ENCODE measurements around the gene STRIP1. TPM values are rescaled to one million over a fixed set of nuclear protein-coding genes. Genes with fewer than 3 reads are reported as not detected.

The STRIP1 gene
- total RNA-seq, 2 experiments from 2014 or later, result 33.4 to 35.9 TPM

DNA sequence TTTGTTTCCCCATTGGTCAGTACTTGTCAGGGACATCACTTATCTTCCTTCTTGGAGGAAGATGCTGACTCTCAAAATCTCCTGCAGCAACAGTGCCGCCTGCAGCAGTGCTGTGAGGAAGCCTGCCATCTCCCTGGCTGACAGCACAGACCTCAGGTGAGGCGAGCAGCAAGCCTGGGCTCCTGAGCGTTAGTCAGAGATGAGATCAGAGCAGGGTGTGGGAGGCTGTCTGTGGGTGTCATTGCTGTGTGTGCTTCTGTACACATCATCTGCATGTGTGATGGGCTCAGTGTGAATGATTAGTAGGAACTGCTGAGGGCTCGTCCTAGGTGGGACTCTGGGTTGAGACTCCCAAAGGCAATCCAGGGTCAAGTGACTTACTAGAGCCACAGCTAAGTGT lies 6.1 kb downstream of the STRIP1 start:
- POLR2A ChIA-PET, result no interaction called here
- CTCF ChIA-PET, result interaction anchor here (1.8 to 2.5 kb wide), 3 partner anchors 11 to 19 kb away, joined by 5 to 9 read pairs (median 9); no protein-coding TSS in a partner anchor
- Mint-ChIP-seq H3K27me3 (no peaks in the 10 kb centered on the region), H3K27ac (no peak overlapping the region), H3K9me3 (no peaks in the 10 kb centered on the region), H3K4me3 (no peak overlapping the region), H3K36me3 (ENCODE audit: low read depth) (peaks cover 44% of the 10 kb centered on the region), H3K4me1 (peaks cover 15% of the 10 kb centered on the region)
- no peak for DNase-seq

DNA sequence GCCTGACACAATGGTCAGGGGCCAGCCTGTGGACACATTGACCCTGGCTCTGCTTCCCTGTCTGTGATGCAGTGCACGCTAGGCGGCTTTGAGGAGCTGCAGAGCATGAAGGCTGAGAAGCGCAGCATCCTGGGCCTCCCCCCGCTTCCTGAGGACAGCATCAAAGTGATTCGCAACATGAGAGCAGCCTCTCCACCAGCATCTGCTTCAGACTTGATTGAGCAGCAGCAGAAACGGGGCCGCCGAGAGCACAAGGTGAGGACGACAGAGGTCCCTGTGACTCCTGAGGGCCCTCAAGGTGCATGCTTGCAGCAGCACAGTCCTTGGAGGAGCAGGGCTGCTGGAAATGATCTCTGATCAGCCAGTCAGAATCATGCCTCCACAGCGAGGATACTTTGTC lies 8.6 kb downstream of the STRIP1 start:
- Mint-ChIP-seq H3K27me3 (no peaks in the 10 kb centered on the region), H3K4me3 (no peak overlapping the region), H3K4me1 (no peaks in the 10 kb centered on the region), H3K36me3 (ENCODE audit: low read depth) (peaks cover 54% of the 10 kb centered on the region), H3K9me3 (no peaks in the 10 kb centered on the region), H3K27ac (no peak overlapping the region)
- DNase-seq, result no peak
- ChIA-PET CTCF (no interaction called here), POLR2A (no interaction called here)

- Mint-ChIP-seq H3K4me1 (no peaks in the 10 kb centered on the region), H3K27ac (no peak overlapping the region), H3K9me3 (no peaks in the 10 kb centered on the region), H3K4me3 (no peak overlapping the region), H3K36me3 (ENCODE audit: low read depth) (peaks cover 45% of the 10 kb centered on the region), H3K27me3 (no peaks in the 10 kb centered on the region)
- DNase-seq, result no peak
- ChIA-PET POLR2A (no interaction called here), CTCF (interaction anchor here (3.9 kb wide), 1 partner anchor 11 kb away, joined by 20 read pairs; no protein-coding TSS in a partner anchor)
Observed at GRCh38 chr1:110047463-110047862, 13.0 kb downstream of the STRIP1 start.

GRCh38 chr1:110048240-110048639 lies 13.8 kb downstream of the STRIP1 start:
- Mint-ChIP-seq H3K4me1 (no peaks in the 10 kb centered on the region), H3K36me3 (ENCODE audit: low read depth) (peaks cover 44% of the 10 kb centered on the region), H3K27ac (no peak overlapping the region), H3K4me3 (no peak overlapping the region), H3K9me3 (no peaks in the 10 kb centered on the region), H3K27me3 (no peaks in the 10 kb centered on the region)
- DNase-seq, result no peak
- POLR2A ChIA-PET, result no interaction called here
- CTCF ChIA-PET, result interaction anchor here (3.9 kb wide), 1 partner anchor 11 kb away, joined by 20 read pairs; no protein-coding TSS in a partner anchor

DNA sequence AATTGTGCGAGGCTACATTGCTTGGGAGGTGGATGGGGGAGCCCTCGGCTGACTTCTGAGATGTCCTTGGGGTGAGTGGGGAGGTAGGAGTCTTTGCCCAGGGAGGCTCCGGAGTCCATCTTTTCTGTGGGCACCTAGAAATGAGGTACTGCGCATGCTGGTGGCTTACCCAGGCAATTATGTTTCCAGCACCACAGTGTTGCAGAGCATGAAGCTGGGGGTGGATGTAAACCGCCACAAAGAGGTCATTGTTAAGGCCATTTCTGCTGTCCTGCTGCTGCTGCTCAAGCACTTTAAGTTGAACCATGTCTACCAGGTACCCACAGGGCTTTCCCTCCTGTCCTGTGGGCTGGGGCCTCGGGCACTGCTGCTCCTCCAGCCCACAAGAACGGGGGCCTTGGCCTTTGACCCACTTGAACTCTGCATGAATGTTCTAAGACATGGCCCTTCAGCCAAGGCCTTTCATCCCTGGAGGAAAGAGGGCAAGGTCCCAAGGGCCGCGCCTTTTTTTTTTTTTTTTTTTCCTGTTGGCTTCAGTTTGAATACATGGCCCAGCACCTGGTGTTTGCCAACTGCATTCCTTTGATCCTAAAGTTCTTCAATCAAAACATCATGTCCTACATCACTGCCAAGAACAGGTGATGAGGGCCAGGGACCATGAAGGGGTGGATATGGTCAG lies 14.6 kb downstream of the STRIP1 start:
- Mint-ChIP-seq H3K36me3 (ENCODE audit: low read depth) (peaks cover 49% of the 10 kb centered on the region), H3K4me1 (no peaks in the 10 kb centered on the region), H3K27ac (no peak overlapping the region), H3K27me3 (no peaks in the 10 kb centered on the region), H3K4me3 (no peak overlapping the region), H3K9me3 (no peaks in the 10 kb centered on the region)
- ChIA-PET CTCF (interaction anchor here (0.6 to 3.9 kb wide), 4 partner anchors 10 to 64 kb away, joined by 3 to 20 read pairs (median 5); no protein-coding TSS in a partner anchor), POLR2A (no interaction called here)
- DNase-seq, result no peak

GRCh38 chr1:110049801-110050601 lies 15.6 kb downstream of the STRIP1 start:
- H3K27me3 Mint-ChIP-seq, result no peaks in the 10 kb centered on the region
- CTCF ChIA-PET, result interaction anchor here (0.6 to 2.1 kb wide), 8 partner anchors 11 to 146 kb away, joined by 3 to 16 read pairs (median 4); partner anchors contain the start of gene STRIP1
- H3K9me3 Mint-ChIP-seq, result no peaks in the 10 kb centered on the region
- no peak overlapping the region for H3K4me3 Mint-ChIP-seq
- no peaks in the 10 kb centered on the region for H3K4me1 Mint-ChIP-seq
- peaks cover 48% of the 10 kb centered on the region for H3K36me3 Mint-ChIP-seq (ENCODE audit: low read depth)
- no peak overlapping the region for H3K27ac Mint-ChIP-seq
- no peak for DNase-seq
- POLR2A ChIA-PET, result no interaction called here

DNA sequence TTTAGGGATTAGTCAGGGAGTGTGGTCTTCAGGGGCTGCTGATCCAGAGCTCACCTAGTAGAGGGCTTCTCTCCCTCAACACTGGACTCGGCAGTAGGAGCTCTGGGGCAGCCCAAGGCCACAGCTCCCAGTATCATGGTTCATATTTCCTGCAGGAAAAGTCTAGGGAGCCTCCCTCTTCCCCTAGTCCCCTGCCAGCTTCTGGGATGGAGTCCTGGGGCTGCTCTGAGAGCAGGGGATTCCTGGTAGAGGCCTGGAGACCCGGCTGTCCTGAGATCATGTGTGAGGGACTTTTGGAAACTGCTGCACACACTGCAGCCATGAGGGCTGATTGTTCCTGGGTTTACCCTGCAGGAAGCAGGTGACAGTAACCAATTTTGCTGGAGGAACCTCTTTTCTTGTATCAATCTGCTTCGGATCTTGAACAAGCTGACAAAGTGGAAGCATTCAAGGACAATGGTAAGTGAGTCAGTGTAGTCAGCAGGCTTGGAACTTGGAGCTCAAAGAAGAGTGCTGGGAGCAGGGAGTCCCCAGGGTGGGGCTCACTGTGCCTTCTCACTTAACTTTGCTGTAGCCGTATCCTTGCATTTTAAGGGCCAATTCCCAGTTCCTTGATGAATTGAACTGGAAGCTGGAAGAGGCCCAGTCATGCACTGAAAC lies 16.3 kb downstream of the STRIP1 start:
- no peak for DNase-seq
- ChIA-PET POLR2A (no interaction called here), CTCF (interaction anchor here (0.6 to 4.7 kb wide), 7 partner anchors 10 to 146 kb away, joined by 3 to 23 read pairs (median 6); partner anchors contain the start of gene STRIP1)
- Mint-ChIP-seq H3K9me3 (no peaks in the 10 kb centered on the region), H3K36me3 (ENCODE audit: low read depth) (peaks cover 46% of the 10 kb centered on the region), H3K4me3 (no peak overlapping the region), H3K27me3 (no peaks in the 10 kb centered on the region), H3K27ac (no peak overlapping the region), H3K4me1 (no peaks in the 10 kb centered on the region)

DNA sequence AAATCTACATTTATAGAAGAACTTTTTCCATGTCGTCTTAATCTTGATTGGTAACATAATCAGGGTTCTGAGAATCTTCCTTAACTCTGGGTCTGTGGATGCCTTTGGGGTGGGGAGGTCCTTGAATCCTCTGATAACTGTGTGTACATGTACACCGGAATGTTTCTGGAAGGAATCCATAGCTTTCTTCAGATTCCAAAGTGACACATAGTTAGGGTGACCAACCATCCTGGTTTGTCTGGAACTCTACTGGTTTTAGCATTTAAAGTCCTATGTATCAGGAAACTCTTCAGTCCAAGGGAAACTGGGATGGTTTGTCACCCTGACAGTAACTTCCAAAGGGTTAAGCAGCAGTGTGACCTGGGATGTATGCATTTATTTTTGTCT lies 16.8 kb downstream of the STRIP1 start:
- no peak overlapping the region for H3K4me3 Mint-ChIP-seq
- POLR2A ChIA-PET, result no interaction called here
- no peak overlapping the region for H3K27ac Mint-ChIP-seq
- H3K9me3 Mint-ChIP-seq, result no peaks in the 10 kb centered on the region
- H3K4me1 Mint-ChIP-seq, result no peaks in the 10 kb centered on the region
- H3K36me3 Mint-ChIP-seq (ENCODE audit: low read depth), result peaks cover 41% of the 10 kb centered on the region
- no peaks in the 10 kb centered on the region for H3K27me3 Mint-ChIP-seq
- CTCF ChIA-PET, result interaction anchor here (1.0 to 4.7 kb wide), 5 partner anchors 9 to 145 kb away, joined by 3 to 23 read pairs (median 8); partner anchors contain the start of gene STRIP1
- no peak for DNase-seq

- CTCF ChIA-PET, result interaction anchor here (0.7 to 4.7 kb wide), 14 partner anchors 9 to 250 kb away, joined by 3 to 23 read pairs (median 4); partner anchors contain the start of genes ALX3, STRIP1 and UBL4B
- H3K9me3 Mint-ChIP-seq, result no peaks in the 10 kb centered on the region
- H3K4me1 Mint-ChIP-seq, result no peaks in the 10 kb centered on the region
- no peak overlapping the region for H3K4me3 Mint-ChIP-seq
- peak; percentile 72 for DNase-seq
- no peak overlapping the region for H3K27ac Mint-ChIP-seq
- POLR2A ChIA-PET, result no interaction called here
- no peaks in the 10 kb centered on the region for H3K27me3 Mint-ChIP-seq
- H3K36me3 Mint-ChIP-seq (ENCODE audit: low read depth), result peaks cover 27% of the 10 kb centered on the region
Observed at GRCh38 chr1:110053552-110054428, 19.4 kb downstream of the STRIP1 start.

GRCh38 chr1:110055493-110056284 lies 21.3 kb downstream of the STRIP1 start:
- no peaks in the 10 kb centered on the region for H3K4me1 Mint-ChIP-seq
- CTCF ChIA-PET, result interaction anchor here (0.9 to 4.7 kb wide), 3 partner anchors 10 to 85 kb away, joined by 3 to 23 read pairs (median 10); partner anchors contain the start of gene STRIP1
- no peaks in the 10 kb centered on the region for H3K27me3 Mint-ChIP-seq
- no peak overlapping the region for H3K4me3 Mint-ChIP-seq
- no peaks in the 10 kb centered on the region for H3K9me3 Mint-ChIP-seq
- H3K36me3 Mint-ChIP-seq (ENCODE audit: low read depth), result peaks cover 23% of the 10 kb centered on the region
- POLR2A ChIA-PET, result no interaction called here
- H3K27ac Mint-ChIP-seq, result no peak overlapping the region
- no peak for DNase-seq

DNA sequence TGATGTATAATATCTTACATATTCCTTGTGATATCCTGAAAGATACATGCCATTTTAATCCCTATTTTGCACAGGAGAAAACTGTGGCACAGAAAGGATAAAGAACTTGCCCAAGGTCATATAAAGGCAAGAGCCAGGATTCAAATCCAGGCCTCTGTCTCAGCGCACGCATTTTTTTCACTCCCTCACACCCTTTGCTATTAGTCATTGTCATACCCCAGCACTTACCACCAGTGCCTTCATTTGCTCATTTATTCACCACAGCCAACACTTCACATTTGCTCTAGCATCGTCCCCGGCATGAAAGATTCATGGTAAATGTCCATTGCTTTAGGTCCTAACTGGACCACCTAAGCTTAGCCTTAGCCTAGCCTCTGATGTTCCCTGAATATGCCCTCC lies 21.9 kb downstream of the STRIP1 start:
- Mint-ChIP-seq H3K4me3 (no peak overlapping the region), H3K9me3 (no peaks in the 10 kb centered on the region), H3K27ac (no peak overlapping the region), H3K36me3 (ENCODE audit: low read depth) (peaks cover 23% of the 10 kb centered on the region), H3K27me3 (no peaks in the 10 kb centered on the region), H3K4me1 (no peaks in the 10 kb centered on the region)
- no peak for DNase-seq
- CTCF ChIA-PET, result interaction anchor here (1.1 to 2.7 kb wide), 2 partner anchors 10 to 15 kb away, joined by 3 to 10 read pairs; no protein-coding TSS in a partner anchor
- POLR2A ChIA-PET, result no interaction called here

All from activated CD4-positive, alpha-beta T cell treated with anti-CD3 and anti-CD28 coated beads, Interleukin-2, amount 10 ng/mL, durations not matched to agents 7 days and 5 days (primary cell).